Stomach (tissue), 9 donors: ENCODE data around the gene CCDC73. TPM values are rescaled to one million over a fixed set of nuclear protein-coding genes. Genes with fewer than 3 reads are reported as not detected.
"Not testable (repeated sequence)": the region's sequence is repeated elsewhere in the genome, so short reads cannot be mapped to it uniquely, and the experiment has no call there.

Experiments used
- DNase-seq, 2 donors: peaks; one replicate each; pipeline versions ENCODE4 v3.0.0 to v3.0.0-alpha.2; 2013 to 2019
- H3K27ac ChIP-seq, 5 donors: fragments of 200-600 bp in 4 of 5; sonication (generic) in 4 of 5; one replicate each; pipeline ENCODE4 v1.5.1; 2013 to 2019; ENCODE audit warnings: mild to moderate bottlenecking in 1 of 5, moderate library complexity in 1 of 5
- H3K27me3 ChIP-seq, 3 donors: fragments of 200-600 bp; sonication (generic); one replicate each; pipeline ENCODE4 v1.5.1; 2017 to 2019; ENCODE audit warnings: mixed run types in 1 of 3
- H3K36me3 ChIP-seq, 4 donors: fragments of 200-600 bp; sonication (generic); 1 replicate in 3 of 4; 2 replicates in 1 of 4; pipeline ENCODE4 v1.5.1; 2016 to 2019
- H3K4me1 ChIP-seq, 4 donors: fragments of 200-600 bp; sonication (generic); one replicate each; pipeline ENCODE4 v1.5.1; 2016 to 2019
- H3K4me3 ChIP-seq, 4 donors: fragments of 200-600 bp; sonication (generic) in 3 of 4; one replicate each; pipeline ENCODE4 v1.5.1; 2016 to 2019; ENCODE audit warnings: mild to moderate bottlenecking in 1 of 4
- H3K9me3 ChIP-seq, 4 donors: fragments of 200-600 bp; sonication (generic); one replicate each; pipeline ENCODE4 v1.5.1; 2016 to 2019
- CTCF ChIP-seq, 7 experiments: fragments of 450-650 bp in 4 of 7; fragments of 200-600 bp in 3 of 7; sonication (generic) in 3 of 7; IDR thresholded peaks; one replicate each; pipeline ENCODE4 v1.5.1; 2016 to 2019; ENCODE audit warnings: antibody characterized with exemption in 7 of 7, control low read depth in 2 of 7, mild to moderate bottlenecking in 1 of 7
- EP300 ChIP-seq: sonication (generic); formaldehyde crosslinking; IDR thresholded peaks from one replicate; pipeline ENCODE4 v1.6.1; 2017; ENCODE audit warnings: antibody characterized with exemption
- POLR2A ChIP-seq, 4 donors: fragments of 450-650 bp; IDR thresholded peaks; one replicate each; pipeline ENCODE4 v1.6.1; 2016; ENCODE audit warnings: antibody characterized with exemption in 4 of 4, control low read depth in 2 of 4, mild to moderate bottlenecking in 1 of 4, moderate library complexity in 1 of 4
- POLR2AphosphoS5 ChIP-seq, 3 donors: sonication (generic); formaldehyde crosslinking; IDR thresholded peaks; one replicate each; pipeline ENCODE4 v1.6.1; 2016; ENCODE audit warnings: antibody characterized with exemption in 3 of 3
- WGBS, 5 donors: extraction: QIAGEN DNeasy Blood & Tissue Kit in 3 of 5; methylation state at CpG; one replicate each; pipeline versions ENCODE4 v1.1.5 to v1.1.7; 2013 to 2018; 5-methylcytosine and 5-hydroxymethylcytosine counted together
- intact Hi-C: fragments of 100-400 bp; cut with DNase I; formaldehyde crosslinking; loops from one replicate; pipeline ENCODE4 v1.15.1; 2023; ENCODE audit warnings: low total_unique reads
- polyA plus RNA-seq, 3 donors: library from polyadenylated mRNA; stranded (reverse); fragments of 200-250 nt; gene quantifications; one replicate each; pipeline ENCODE4 v1.2.3, GENCODE V29; 2013
- total RNA-seq, 5 donors: library from RNA; depleted of rRNA; stranded (reverse); fragments of >200 nt; gene quantifications; one replicate each; pipeline versions ENCODE4 v1.1.0 to v1.2.3, GENCODE V29; 2014 to 2016
- donor health status: healthy with polysubstance abuse.
- donor health status: Bipolar disorder and iron deficiency.
- donor health status: healthy.

The CCDC73 gene
- total and polyA plus RNA-seq, 8 donors: 0.37 TPM; not detected in 7

GRCh38 chr11:32722255-32722654 is 72.2 kb downstream of the CCDC73 start:
- Histone ChIP-seq H3K4me1 (no peaks in the 10 kb centered on the region), H3K4me3 (no peak overlapping the region), H3K27me3 (no peaks in the 10 kb centered on the region), H3K36me3 (no peaks in the 10 kb centered on the region), H3K27ac (no peak overlapping the region), H3K9me3 (no peaks in the 10 kb centered on the region)
- intact Hi-C loops: no loop called here
- TF ChIP-seq POLR2AphosphoS5 (IDR thresholded peaks at IDR 0.05) (no peak), POLR2A (IDR thresholded peaks at IDR 0.05) (no peak)
- DNase-seq: no peak

GRCh38 chr11:32713496-32713895 is 81.0 kb downstream of the CCDC73 start:
- H3K36me3 ChIP-seq: no peaks in the 10 kb centered on the region
- H3K27ac ChIP-seq: no peak overlapping the region
- 17 to 39% (median 29%) methylated on average over 1 of the region's 1 CpG for WGBS, 5 donors
- no peaks in the 10 kb centered on the region for H3K27me3 ChIP-seq
- TF ChIP-seq CTCF (IDR thresholded peaks at IDR 0.05) (no peak), POLR2AphosphoS5 (IDR thresholded peaks at IDR 0.05) (no peak), POLR2A (IDR thresholded peaks at IDR 0.05) (no peak), EP300 (no peak)
- H3K9me3 ChIP-seq: no peaks in the 10 kb centered on the region
- intact Hi-C loops: no loop called here
- no peak overlapping the region for H3K4me3 ChIP-seq
- DNase-seq: no peak
- H3K4me1 ChIP-seq: no peaks in the 10 kb centered on the region

GRCh38 chr11:32708978-32709377 is 85.5 kb downstream of the CCDC73 start:
- 78 to 89% (median 83%) methylated on average over 3 of the region's 3 CpGs for WGBS, 5 donors

GRCh38 chr11:32706985-32707741 is 87.3 kb downstream of the CCDC73 start:
- intact Hi-C loops: no loop called here
- Histone ChIP-seq H3K4me3 (no peak overlapping the region), H3K36me3 (no peaks in the 10 kb centered on the region), H3K27me3 (peaks cover 0 to 4% (median 0%) of the 10 kb centered on the region in 3 donors), H3K27ac (no peak overlapping the region), H3K4me1 (no peaks in the 10 kb centered on the region), H3K9me3 (peaks cover 0 to 17% (median 11%) of the 10 kb centered on the region in 4 donors)
- TF ChIP-seq POLR2A (IDR thresholded peaks at IDR 0.05) (no peak), CTCF (IDR thresholded peaks at IDR 0.05) (no peak), POLR2AphosphoS5 (IDR thresholded peaks at IDR 0.05) (no peak), EP300 (no peak)
- DNase-seq: no peak
- 51 to 63% (median 58%) methylated on average over 7 of the region's 7 CpGs for WGBS, 5 donors

More at GRCh38 chr11:32708978-32709377, 85.5 kb downstream of the CCDC73 start:
- H3K27ac ChIP-seq, H3K4me1 ChIP-seq, DNase-seq, H3K36me3 ChIP-seq, H3K4me3 ChIP-seq, intact Hi-C loops, H3K27me3 ChIP-seq: not testable (repeated sequence)
- peaks cover 0 to 16% (median 11%) of the 10 kb centered on the region in 4 donors for H3K9me3 ChIP-seq

GRCh38 chr11:32705309-32706033 is 89.0 kb downstream of the CCDC73 start:
- WGBS, 5 donors: 86 to 91% (median 89%) methylated on average over 12 of the region's 12 CpGs
- no peak for DNase-seq
- H3K27ac ChIP-seq: no peak overlapping the region
- H3K4me3 ChIP-seq: no peak overlapping the region
- intact Hi-C loops: no loop called here
- H3K36me3 ChIP-seq: no peaks in the 10 kb centered on the region
- TF ChIP-seq EP300 (no peak), POLR2A (IDR thresholded peaks at IDR 0.05) (no peak), POLR2AphosphoS5 (IDR thresholded peaks at IDR 0.05) (no peak), CTCF (IDR thresholded peaks at IDR 0.05) (no peak)
- no peaks in the 10 kb centered on the region for H3K4me1 ChIP-seq
- peaks cover 0 to 17% (median 11%) of the 10 kb centered on the region in 4 donors for H3K9me3 ChIP-seq
- H3K27me3 ChIP-seq: peaks cover 0 to 4% (median 0%) of the 10 kb centered on the region in 3 donors
